ENCODE measurements around the gene CDKN2C. TPM values are rescaled to one million over a fixed set of nuclear protein-coding genes. Genes with fewer than 3 reads are reported as not detected.

Gene CDKN2C
- total RNA-seq, 1 experiment from 2014 or later, result not detected

GRCh38 chr1:50959913-50960844 lies 9.9 kb upstream of the CDKN2C start, which contains the start of gene FAF1 (continued):
- TF ChIP-seq AR (CRISPR knock-in tag; IDR thresholded peaks at IDR 0.05) (no peak), JAZF1 (CRISPR knock-in tag; IDR thresholded peaks at IDR 0.05) (no peak), ZNF416 (CRISPR knock-in tag; IDR thresholded peaks at IDR 0.05) (no peak), ATF1 (CRISPR knock-in tag; IDR thresholded peaks at IDR 0.05) (peak; percentile 49; the same call in 1 of the 2 replicates), MAX (CRISPR knock-in tag; IDR thresholded peaks at IDR 0.05) (peak; percentile 92), HMGXB4 (CRISPR knock-in tag; IDR thresholded peaks at IDR 0.05) (peak; percentile 89; the same call in 1 of the 2 replicates), RORB (CRISPR knock-in tag; IDR thresholded peaks at IDR 0.05) (no peak), ELF4 (CRISPR knock-in tag; IDR thresholded peaks at IDR 0.05; ENCODE audit: low read depth) (no peak), MYBL2 (CRISPR knock-in tag; IDR thresholded peaks at IDR 0.05) (0 out of 2 replicates have a peak, but pooled peaks have one; percentile 14), ZNF396 (CRISPR knock-in tag; IDR thresholded peaks at IDR 0.05; ENCODE audit: borderline replicate concordance) (no peak), TCF7 (CRISPR knock-in tag; IDR thresholded peaks at IDR 0.05; ENCODE audit: low read depth) (no peak), E2F1 (CRISPR knock-in tag; IDR thresholded peaks at IDR 0.05) (no peak), NFYB (CRISPR knock-in tag; conservative IDR thresholded peaks at IDR 0.05; ENCODE audit: low read depth) (peak; percentile 67), SMAD3 (CRISPR knock-in tag; IDR thresholded peaks at IDR 0.05; ENCODE audit: borderline replicate concordance) (no peak), GABPB1 (CRISPR knock-in tag; IDR thresholded peaks at IDR 0.05) (peak; percentile 87), ZBTB43 (CRISPR knock-in tag; IDR thresholded peaks at IDR 0.05) (no peak), HMGA2 (CRISPR knock-in tag; IDR thresholded peaks at IDR 0.05) (no peak), TP53 (CRISPR knock-in tag; IDR thresholded peaks at IDR 0.05) (no peak), CTCF (IDR thresholded peaks at IDR 0.05) (0 out of 2 replicates have a peak, but pooled peaks have one; percentile 22), NFE2L1 (CRISPR knock-in tag; IDR thresholded peaks at IDR 0.05) (peak; percentile 45; the same call in 1 of the 2 replicates), NFATC4 (CRISPR knock-in tag; IDR thresholded peaks at IDR 0.05) (no peak), ATF2 (CRISPR knock-in tag; IDR thresholded peaks at IDR 0.05; ENCODE audit: borderline replicate concordance, low read depth) (no peak)
